ENCODE measurements around the gene HIGD1A.

HIGD1A gene

DNA sequence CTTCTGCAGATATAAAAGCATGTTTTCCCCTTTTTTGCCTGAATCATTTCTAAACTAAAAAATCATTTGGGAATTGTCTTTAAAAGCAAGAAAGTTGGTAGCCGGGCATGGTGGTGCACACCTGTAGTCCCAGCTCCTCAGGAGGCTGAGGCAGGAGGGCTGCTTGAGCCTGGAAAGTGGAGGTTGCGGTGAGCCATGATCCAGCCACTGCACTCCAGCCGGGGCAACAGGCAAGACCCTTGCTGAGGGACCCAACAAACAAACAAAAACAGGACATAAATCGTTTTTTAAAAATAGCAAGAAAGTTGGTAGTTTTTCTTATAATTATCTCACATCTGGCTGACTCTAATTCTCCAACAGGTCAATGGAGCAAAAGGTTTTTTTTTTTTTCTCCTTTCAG, 2.5 kb downstream of the HIGD1A start:
- DNase-seq (ENCODE audit: low read depth), result no peak
- no peak overlapping the region for H3K4me3 ChIP-seq (ENCODE audit: low read depth, low read length)
- TF ChIP-seq, protein P1, sequence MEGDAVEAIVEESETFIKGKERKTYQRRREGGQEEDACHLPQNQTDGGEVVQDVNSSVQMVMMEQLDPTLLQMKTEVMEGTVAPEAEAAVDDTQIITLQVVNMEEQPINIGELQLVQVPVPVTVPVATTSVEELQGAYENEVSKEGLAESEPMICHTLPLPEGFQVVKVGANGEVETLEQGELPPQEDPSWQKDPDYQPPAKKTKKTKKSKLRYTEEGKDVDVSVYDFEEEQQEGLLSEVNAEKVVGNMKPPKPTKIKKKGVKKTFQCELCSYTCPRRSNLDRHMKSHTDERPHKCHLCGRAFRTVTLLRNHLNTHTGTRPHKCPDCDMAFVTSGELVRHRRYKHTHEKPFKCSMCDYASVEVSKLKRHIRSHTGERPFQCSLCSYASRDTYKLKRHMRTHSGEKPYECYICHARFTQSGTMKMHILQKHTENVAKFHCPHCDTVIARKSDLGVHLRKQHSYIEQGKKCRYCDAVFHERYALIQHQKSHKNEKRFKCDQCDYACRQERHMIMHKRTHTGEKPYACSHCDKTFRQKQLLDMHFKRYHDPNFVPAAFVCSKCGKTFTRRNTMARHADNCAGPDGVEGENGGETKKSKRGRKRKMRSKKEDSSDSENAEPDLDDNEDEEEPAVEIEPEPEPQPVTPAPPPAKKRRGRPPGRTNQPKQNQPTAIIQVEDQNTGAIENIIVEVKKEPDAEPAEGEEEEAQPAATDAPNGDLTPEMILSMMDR (IDR thresholded peaks at IDR 0.05; ENCODE audit: insufficient read depth, low read depth, low read length, missing control alignments), result no peak

DNA sequence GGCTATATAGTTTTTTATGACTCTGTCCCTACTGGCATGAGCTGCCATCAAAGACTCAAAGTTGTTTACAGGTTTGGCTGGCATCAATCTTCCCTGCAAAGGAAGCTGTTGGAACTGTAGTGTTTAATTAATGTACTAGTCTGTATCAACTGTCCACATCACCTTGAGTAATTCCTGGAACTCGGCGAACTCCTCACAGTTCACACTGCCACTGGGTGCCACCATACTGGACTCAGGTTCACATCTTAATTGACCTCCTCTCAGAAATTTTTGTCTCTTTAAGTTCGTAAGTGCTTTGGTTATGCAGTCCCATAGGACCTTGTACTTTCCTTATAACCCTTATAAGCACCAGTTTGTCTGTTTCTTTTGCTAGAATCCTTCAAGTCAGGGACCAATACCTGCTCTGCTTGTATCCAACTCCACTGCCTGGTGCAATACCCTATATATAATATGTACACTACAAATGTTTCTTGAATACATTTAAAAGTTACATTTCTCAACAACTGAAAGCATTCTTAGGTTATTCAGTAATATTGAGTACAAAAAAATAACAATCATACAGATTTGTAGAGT, 3.2 kb downstream of the HIGD1A start:
- no peak for DNase-seq (ENCODE audit: low read depth)

DNA sequence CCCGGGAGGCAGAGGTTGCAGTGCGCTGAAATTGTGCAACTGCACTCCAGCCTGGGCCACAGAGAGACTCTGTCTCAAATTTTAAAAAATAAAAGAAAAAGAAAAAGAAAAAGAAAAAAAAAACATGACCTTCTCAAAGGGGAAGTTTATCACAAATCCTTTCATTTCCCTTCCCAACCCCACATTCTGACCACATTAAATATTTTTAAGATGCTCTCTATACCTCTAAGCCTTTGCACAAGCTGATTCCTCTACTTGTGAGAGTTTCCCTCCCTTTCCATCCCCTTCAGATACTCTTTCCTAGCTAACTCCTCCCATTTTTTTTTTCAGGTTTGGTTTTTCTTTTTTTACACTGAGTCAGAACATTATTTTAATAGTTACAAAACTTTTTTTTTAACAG, 4.0 kb downstream of the HIGD1A start:
- TF ChIP-seq, protein P1 (IDR thresholded peaks at IDR 0.05; ENCODE audit: insufficient read depth, low read depth, low read length, missing control alignments), result no peak
- DNase-seq (ENCODE audit: low read depth), result no peak
- no peak overlapping the region for H3K4me3 ChIP-seq (ENCODE audit: low read depth, low read length)

More for the DNA sequence above, 3.2 kb downstream of the HIGD1A start:
- TF ChIP-seq, protein P1 (IDR thresholded peaks at IDR 0.05; ENCODE audit: insufficient read depth, low read depth, low read length, missing control alignments), result no peak
- H3K4me3 ChIP-seq (ENCODE audit: low read depth, low read length), result no peak overlapping the region

DNA sequence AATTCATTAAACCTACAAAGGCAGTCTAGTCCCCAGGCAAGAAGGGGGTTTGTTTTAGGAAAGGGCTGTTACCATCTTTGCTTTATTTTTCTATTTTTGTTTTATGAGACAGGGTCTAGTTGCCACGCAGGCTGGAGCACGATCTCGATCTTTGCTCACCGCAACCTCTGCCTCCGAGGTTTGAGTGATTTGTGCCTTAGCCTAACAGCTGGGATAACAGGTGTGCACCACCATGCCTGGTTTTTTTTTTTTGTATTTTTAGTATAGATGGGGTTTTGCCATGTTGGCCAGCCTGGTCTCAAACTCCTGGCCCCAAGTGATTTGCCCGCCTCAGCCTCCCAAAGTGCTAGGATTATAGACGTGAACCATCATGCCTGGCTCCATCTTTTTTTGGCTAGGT, 4.9 kb downstream of the HIGD1A start:
- TF ChIP-seq, protein P1 (IDR thresholded peaks at IDR 0.05; ENCODE audit: insufficient read depth, low read depth, low read length, missing control alignments), result no peak
- no peak overlapping the region for H3K4me3 ChIP-seq (ENCODE audit: low read depth, low read length)
- DNase-seq (ENCODE audit: low read depth), result no peak

DNA sequence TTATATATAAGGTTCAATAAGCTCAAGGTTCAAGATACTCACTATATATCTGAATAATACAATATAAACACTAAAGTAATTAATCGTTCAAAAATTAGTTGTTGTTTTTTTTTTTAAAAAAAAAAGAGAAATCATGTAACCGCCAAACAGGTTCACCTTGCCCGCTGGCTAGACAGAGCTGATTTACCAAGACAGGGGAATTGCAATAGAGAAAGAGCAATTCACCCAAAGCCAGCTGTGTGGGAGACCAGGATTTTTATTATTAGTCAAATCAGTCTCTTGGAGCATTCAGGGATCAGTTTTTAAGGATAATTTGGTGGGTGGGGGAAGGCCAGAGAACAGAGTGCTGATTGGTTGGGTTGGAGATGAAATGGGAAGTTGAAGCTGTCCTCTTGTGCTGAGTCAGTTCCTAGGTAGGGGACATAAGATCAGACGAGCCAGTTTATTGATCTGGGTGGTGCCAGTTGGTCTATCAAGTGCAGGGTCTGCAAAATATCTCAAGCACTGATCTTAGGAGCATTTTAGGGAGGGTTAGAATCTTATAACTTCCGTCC, 7.9 kb downstream of the HIGD1A start:
- no peak overlapping the region for H3K4me3 ChIP-seq (ENCODE audit: low read depth, low read length)
- TF ChIP-seq, protein P1 (IDR thresholded peaks at IDR 0.05; ENCODE audit: insufficient read depth, low read depth, low read length, missing control alignments), result no peak
- no peak for DNase-seq (ENCODE audit: low read depth)

DNA sequence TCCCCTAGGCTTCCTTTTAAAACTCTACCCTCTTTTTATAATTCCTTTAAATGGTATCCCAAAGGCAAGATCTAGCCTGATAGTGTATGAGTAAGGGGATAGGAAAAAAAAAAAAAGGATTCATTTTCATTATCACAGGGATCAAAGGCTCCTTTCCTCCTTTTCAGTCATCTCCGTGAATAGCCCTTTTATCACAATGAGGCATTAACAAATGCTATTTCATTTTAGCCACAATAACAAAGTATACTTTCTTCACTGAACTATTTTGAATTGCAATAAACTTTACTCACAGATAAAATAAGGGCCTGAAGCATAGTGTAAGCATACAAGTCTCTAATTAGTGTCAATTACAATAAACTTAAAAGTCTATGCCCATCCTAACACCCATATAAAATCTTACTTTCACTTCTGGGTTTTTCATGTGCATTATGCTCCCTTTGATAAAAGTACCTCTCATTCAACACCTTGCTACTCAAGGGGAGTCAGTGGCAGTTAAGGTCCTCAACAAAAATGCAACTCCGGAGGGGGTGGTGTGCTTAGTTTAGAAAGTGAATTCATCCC, 8.6 kb downstream of the HIGD1A start:
- DNase-seq (ENCODE audit: low read depth), result no peak
- TF ChIP-seq, protein P1 (IDR thresholded peaks at IDR 0.05; ENCODE audit: insufficient read depth, low read depth, low read length, missing control alignments), result no peak
- H3K4me3 ChIP-seq (ENCODE audit: low read depth, low read length), result no peak overlapping the region

Data from GM12865 (cell line).